ENCODE measurements around the gene C1R. TPM values are rescaled to one million over a fixed set of nuclear protein-coding genes. Genes with fewer than 3 reads are reported as not detected.

The C1R gene
- total and polyA plus RNA-seq, 8 donors = 20.2 to 212 (median 60.5) TPM

DNA sequence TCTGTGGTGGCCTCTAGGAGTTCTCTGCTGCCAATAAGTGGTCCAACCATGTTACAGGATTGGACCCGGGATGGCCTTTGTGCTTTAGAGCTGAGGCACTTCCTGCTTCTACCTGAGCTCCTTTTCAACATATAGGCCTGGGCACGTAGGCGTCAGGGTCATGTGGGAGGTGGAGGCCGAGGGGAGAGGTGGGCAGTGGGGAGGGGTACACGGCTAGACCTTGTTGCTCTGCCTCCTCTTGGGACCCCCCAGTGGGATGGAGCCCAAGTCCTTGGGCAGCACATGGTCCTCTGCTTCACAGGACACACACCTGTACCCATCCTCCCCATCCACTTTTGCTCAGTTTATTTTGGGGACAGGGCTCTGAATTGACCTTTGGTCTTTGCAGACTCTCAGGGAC is 29.1 kb upstream of the C1R start:
- 77 to 90% methylated on average over 5 of the region's 5 CpGs for WGBS, 2 donors
- ATAC-seq (no peak), FAIRE-seq (no peak), DNase-seq (no peak)
- no peaks in the 10 kb centered on the region for H3K4me1 ChIP-seq
- TF ChIP-seq, protein P1, sequence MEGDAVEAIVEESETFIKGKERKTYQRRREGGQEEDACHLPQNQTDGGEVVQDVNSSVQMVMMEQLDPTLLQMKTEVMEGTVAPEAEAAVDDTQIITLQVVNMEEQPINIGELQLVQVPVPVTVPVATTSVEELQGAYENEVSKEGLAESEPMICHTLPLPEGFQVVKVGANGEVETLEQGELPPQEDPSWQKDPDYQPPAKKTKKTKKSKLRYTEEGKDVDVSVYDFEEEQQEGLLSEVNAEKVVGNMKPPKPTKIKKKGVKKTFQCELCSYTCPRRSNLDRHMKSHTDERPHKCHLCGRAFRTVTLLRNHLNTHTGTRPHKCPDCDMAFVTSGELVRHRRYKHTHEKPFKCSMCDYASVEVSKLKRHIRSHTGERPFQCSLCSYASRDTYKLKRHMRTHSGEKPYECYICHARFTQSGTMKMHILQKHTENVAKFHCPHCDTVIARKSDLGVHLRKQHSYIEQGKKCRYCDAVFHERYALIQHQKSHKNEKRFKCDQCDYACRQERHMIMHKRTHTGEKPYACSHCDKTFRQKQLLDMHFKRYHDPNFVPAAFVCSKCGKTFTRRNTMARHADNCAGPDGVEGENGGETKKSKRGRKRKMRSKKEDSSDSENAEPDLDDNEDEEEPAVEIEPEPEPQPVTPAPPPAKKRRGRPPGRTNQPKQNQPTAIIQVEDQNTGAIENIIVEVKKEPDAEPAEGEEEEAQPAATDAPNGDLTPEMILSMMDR (IDR thresholded peaks at IDR 0.05) = no peak
- no peaks in the 10 kb centered on the region for H3K36me3 ChIP-seq
- intact Hi-C loops (cut with DNase I) = no loop called here
- no peak overlapping the region for H3K4me3 ChIP-seq
- no peak overlapping the region for H3K27ac ChIP-seq
- no peaks in the 10 kb centered on the region for H3K27me3 ChIP-seq
- H3K9me3 ChIP-seq = no peaks in the 10 kb centered on the region

DNA sequence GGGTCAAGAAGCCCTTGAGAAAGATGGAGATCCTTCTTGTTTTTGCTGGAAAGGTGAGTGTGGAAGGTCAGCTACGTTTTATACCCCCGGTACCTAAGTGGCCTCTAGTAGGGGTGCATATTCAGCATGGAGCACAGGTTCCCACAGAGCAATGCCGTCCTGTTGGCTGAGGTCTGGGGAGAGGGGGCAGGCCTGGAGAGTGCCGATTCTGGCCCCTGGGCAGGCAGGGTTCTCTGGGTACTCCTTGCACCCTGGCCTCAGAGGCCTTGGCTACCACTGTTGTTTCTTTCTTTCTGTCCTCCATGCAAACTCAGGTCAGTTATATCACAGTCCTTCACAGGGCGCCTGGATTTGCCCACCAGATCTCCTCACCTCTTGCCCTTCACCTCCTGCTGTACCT is 27.9 kb upstream of the C1R start:
- TF ChIP-seq, protein P1 (IDR thresholded peaks at IDR 0.05) = no peak
- intact Hi-C loops (cut with DNase I) = no loop called here
- FAIRE-seq = no peak
- H3K36me3 ChIP-seq = no peaks in the 10 kb centered on the region
- H3K27me3 ChIP-seq = no peaks in the 10 kb centered on the region
- WGBS, 2 donors = 76 to 85% methylated on average over 5 of the region's 5 CpGs
- no peaks in the 10 kb centered on the region for H3K4me1 ChIP-seq
- H3K4me3 ChIP-seq = no peak overlapping the region
- no peak for ATAC-seq
- H3K27ac ChIP-seq = no peak overlapping the region
- DNase-seq = no peak
- no peaks in the 10 kb centered on the region for H3K9me3 ChIP-seq

DNA sequence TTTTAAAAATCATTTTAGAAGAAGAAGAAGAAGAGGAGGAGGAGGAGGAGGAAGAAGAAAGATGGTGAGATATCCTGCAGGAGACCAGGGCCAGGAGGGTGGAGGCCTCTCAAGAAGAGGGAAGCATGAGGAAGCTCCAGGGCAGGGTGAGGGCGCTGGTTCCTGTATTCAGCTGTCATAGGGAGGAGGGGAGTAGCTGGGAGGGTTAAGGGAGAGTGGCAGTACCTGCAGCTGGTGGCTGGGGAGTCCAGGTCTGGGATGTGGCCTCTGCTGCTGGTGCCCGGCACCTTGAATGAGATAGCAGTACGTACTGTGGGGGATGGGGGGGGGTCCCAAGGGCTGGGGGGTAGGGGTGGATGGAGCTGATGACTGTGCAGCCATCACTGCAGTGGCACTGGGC is 26.6 kb upstream of the C1R start:
- ATAC-seq (no peak), DNase-seq (no peak), FAIRE-seq (no peak)
- no peaks in the 10 kb centered on the region for H3K9me3 ChIP-seq
- H3K4me1 ChIP-seq = no peaks in the 10 kb centered on the region
- no peaks in the 10 kb centered on the region for H3K36me3 ChIP-seq
- intact Hi-C loops (cut with DNase I) = no loop called here
- TF ChIP-seq, protein P1 (IDR thresholded peaks at IDR 0.05) = no peak
- H3K4me3 ChIP-seq = no peak overlapping the region
- no peak overlapping the region for H3K27ac ChIP-seq
- H3K27me3 ChIP-seq = no peaks in the 10 kb centered on the region
- 77 to 84% methylated on average over 3 of the region's 3 CpGs for WGBS, 2 donors

DNA sequence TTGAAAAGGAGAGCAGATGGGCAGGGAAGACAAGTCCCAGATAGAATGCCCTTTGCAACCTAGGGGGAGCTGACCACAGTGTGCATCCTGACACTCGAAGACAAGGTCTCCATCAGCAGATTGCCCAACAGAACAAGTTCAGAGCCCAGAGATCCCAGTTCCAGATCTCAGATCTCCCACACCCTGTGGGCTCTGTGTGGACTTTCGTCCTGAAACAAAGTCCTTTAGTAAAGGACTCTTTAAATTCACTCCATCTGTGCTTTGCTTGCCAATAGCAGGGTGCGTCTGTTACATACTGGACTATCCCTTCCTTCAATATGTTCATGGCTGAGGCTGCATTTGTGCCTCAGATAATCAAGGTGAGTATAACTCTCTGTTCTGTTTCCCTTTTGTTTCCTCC is 25.4 kb upstream of the C1R start:
- H3K4me1 ChIP-seq = peaks cover 0 to 6% (median 0%) of the 10 kb centered on the region in 3 donors
- no peak for ATAC-seq
- TF ChIP-seq, protein P1 (IDR thresholded peaks at IDR 0.05) = no peak
- H3K4me3 ChIP-seq = no peak overlapping the region
- H3K27ac ChIP-seq = no peak overlapping the region
- no peaks in the 10 kb centered on the region for H3K9me3 ChIP-seq
- no peak for DNase-seq
- FAIRE-seq = no peak
- WGBS, 2 donors = 70 to 79% methylated on average over 3 of the region's 3 CpGs
- no peaks in the 10 kb centered on the region for H3K27me3 ChIP-seq
- intact Hi-C loops (cut with DNase I) = no loop called here
- H3K36me3 ChIP-seq = no peaks in the 10 kb centered on the region

DNA sequence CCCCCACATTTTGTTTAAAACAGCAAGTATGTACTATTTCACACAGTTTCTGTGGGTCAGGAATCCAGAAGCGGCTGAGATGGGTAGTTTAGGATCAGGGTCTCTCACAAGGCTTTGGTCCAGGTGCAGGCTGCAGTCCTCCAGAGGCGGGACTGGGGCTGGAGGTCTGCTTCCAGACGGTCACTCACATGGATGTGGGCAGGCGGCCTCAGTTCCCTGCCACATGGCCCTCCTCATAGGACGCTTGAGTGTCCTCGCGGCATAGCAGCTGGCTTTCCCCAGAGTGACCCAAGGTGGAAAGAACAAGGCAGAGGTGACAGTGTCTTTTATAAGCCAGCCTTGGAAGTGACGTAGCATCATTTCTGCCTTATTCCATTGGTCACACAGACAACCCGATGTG is 24.7 kb upstream of the C1R start:
- H3K27me3 ChIP-seq = no peaks in the 10 kb centered on the region
- TF ChIP-seq, protein P1 (IDR thresholded peaks at IDR 0.05) = no peak
- intact Hi-C loops (cut with DNase I) = no loop called here
- DNase-seq (no peak), FAIRE-seq (no peak), ATAC-seq (no peak)
- H3K9me3 ChIP-seq = no peaks in the 10 kb centered on the region
- H3K4me1 ChIP-seq = peaks cover 0 to 7% (median 0%) of the 10 kb centered on the region in 3 donors
- WGBS, 2 donors = 81 to 93% methylated on average over 9 of the region's 9 CpGs
- no peak overlapping the region for H3K27ac ChIP-seq
- H3K36me3 ChIP-seq = no peaks in the 10 kb centered on the region
- H3K4me3 ChIP-seq = no peak overlapping the region

All from pancreas (tissue), 10 donors.